IMR-90 (cell line): ENCODE results near the gene JAKMIP2.

Source experiments
- BHLHE40 ChIP-seq: fragments of 150-350 bp; IDR thresholded peaks from 2 replicates; pipeline ENCODE4 v1.6.1; 2016; ENCODE audit warnings: mild to moderate bottlenecking, low read depth, low read length
- CEBPB ChIP-seq: IDR thresholded peaks from 2 replicates; pipeline ENCODE4 v1.6.1; 2012; ENCODE audit warnings: low read depth, low read length, improper control_type of control experiment
- MAZ ChIP-seq: IDR thresholded peaks from 2 replicates; pipeline ENCODE4 v1.6.1; 2012; ENCODE audit warnings: low read depth, mild to moderate bottlenecking, low read length, improper control_type of control experiment, moderate library complexity, borderline replicate concordance
- MXI1 ChIP-seq: IDR thresholded peaks from 2 replicates; pipeline ENCODE4 v1.6.1; 2012; ENCODE audit warnings: low read depth, mild to moderate bottlenecking, low read length, moderate library complexity, borderline replicate concordance
- POLR2A ChIP-seq: IDR thresholded peaks from 2 replicates; pipeline ENCODE4 v1.6.1; 2012; ENCODE audit warnings: mild to moderate bottlenecking, low read depth, low read length
- RAD21 ChIP-seq: IDR thresholded peaks from 2 replicates; pipeline ENCODE4 v1.6.1; 2012; ENCODE audit warnings: low read length, improper control_type of control experiment
- RCOR1 ChIP-seq: IDR thresholded peaks from 2 replicates; pipeline ENCODE4 v1.6.1; 2012; ENCODE audit warnings: mild to moderate bottlenecking, low read length, improper control_type of control experiment; ENCODE audit not compliant: insufficient replicate concordance
- SMC3 ChIP-seq: fragments of 150-350 bp; IDR thresholded peaks from 2 replicates; pipeline ENCODE4 v1.6.1; 2016; ENCODE audit warnings: low read depth, mild to moderate bottlenecking, antibody characterized with exemption, low read length, moderate library complexity
- TF ChIP-seq, protein P1 (sequence below): conservative IDR thresholded peaks from 2 replicates; pipeline ENCODE4 v1.5.1; 2012; ENCODE audit warnings: mild to moderate bottlenecking, low read depth, low read length, improper control_type of control experiment
- TF ChIP-seq, protein P2 (sequence below): fragments of 150-350 bp; IDR thresholded peaks from 2 replicates; pipeline ENCODE4 v1.6.1; 2016; ENCODE audit warnings: low read depth, mild to moderate bottlenecking, low read length, moderate library complexity, borderline replicate concordance

- TF ChIP-seq, protein P1, sequence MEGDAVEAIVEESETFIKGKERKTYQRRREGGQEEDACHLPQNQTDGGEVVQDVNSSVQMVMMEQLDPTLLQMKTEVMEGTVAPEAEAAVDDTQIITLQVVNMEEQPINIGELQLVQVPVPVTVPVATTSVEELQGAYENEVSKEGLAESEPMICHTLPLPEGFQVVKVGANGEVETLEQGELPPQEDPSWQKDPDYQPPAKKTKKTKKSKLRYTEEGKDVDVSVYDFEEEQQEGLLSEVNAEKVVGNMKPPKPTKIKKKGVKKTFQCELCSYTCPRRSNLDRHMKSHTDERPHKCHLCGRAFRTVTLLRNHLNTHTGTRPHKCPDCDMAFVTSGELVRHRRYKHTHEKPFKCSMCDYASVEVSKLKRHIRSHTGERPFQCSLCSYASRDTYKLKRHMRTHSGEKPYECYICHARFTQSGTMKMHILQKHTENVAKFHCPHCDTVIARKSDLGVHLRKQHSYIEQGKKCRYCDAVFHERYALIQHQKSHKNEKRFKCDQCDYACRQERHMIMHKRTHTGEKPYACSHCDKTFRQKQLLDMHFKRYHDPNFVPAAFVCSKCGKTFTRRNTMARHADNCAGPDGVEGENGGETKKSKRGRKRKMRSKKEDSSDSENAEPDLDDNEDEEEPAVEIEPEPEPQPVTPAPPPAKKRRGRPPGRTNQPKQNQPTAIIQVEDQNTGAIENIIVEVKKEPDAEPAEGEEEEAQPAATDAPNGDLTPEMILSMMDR, result no peak
- TF ChIP-seq RAD21 (no peak), SMC3 (no peak), POLR2A (no peak), BHLHE40 (no peak), CEBPB (no peak), MAZ (no peak), RCOR1 (no peak), MXI1 (no peak)
- TF ChIP-seq, protein P2, sequence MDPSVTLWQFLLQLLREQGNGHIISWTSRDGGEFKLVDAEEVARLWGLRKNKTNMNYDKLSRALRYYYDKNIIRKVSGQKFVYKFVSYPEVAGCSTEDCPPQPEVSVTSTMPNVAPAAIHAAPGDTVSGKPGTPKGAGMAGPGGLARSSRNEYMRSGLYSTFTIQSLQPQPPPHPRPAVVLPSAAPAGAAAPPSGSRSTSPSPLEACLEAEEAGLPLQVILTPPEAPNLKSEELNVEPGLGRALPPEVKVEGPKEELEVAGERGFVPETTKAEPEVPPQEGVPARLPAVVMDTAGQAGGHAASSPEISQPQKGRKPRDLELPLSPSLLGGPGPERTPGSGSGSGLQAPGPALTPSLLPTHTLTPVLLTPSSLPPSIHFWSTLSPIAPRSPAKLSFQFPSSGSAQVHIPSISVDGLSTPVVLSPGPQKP, result no peak
Measured at GRCh38 chr5:147694772-147695171, 87.8 kb downstream of the JAKMIP2 start.
